M059J (cell line): ENCODE data around the gene ATP6V0A4. TPM values are rescaled to one million over a fixed set of nuclear protein-coding genes. Genes with fewer than 3 reads are reported as not detected.

Experiments
- DNase-seq: peaks from one replicate; pipeline ENCODE4 v3.0.0-alpha.2; 2012; ENCODE audit warnings: low read depth
- total RNA-seq: library from RNA; depleted of rRNA; stranded (reverse); fragments of >200 nt; shearing (Covaris generic); gene quantifications from 2 replicates; pipeline ENCODE4 v1.2.3, GENCODE V29; 2014; rRNA removed

ATP6V0A4 gene
- total RNA-seq, 1 experiment from 2014 or later, result 0.91 TPM

DNA sequence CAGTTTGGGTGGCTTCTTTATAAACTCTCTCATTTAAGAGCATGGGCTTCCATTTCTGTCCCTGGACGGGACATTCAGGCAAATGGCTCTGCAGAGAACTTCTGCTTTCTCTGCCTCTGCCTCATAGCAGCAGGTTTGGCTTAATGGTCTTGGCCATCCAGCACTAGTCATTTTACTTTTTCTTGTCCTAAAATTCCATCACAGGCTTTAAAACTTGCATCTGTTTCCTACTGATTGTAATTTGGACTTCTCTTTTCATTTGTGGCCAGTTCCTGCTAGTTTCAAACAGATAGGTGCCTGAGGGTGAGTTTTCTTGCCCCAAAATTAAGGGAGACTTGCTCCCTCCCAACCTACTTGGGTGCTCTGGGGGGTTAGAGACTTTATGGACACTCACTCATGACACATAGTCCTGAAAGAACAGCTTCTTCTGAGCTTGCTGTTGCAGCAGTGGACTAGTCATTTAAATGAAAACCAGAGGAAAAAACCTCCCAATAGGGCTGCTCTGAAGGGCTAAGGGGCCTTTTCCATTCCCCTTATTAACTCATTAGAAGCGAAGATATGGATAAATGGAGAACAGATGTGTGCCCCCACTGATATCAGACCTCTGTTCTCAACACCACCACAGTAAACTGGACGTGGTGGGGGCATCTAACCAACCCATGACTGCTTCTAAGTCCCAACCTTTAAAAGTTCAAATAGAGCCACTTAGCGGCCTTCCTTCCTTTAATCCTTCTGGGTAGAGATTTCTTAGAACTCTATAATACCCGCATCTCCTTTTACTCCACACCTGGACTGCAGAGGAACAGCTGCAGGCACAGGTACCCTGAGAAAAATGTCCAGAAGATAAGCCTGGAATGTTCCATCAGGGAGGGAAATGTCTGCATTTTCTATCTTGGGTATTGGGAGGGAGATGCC, 135.7 kb downstream of the ATP6V0A4 start:
- no peak for DNase-seq

DNA sequence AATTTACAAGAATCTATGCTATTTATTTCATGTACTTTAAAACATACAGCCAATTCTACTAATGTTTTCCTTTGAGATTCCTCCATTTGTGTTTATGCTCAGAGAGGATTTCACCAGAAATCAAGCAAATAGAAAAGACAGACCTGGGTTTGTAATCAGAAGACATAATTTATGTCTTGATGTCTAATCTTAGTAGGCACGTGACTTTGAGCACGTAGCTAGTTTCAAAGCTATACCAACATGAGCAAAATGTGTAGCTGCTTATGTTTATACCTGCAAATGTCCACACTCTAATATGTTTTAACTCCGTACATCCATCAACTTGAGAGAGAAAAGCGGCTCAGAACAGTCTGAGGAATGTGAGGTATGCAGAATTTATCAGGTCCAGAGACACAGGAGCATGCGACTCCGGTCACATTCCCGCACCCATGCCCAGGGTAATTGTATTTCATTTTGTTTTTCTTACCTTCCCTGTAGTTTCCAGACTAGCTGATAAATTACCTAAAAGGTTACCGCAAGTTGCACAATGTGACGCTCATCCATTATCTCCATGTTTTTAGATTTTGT, 136.8 kb downstream of the ATP6V0A4 start:
- no peak for DNase-seq

DNA sequence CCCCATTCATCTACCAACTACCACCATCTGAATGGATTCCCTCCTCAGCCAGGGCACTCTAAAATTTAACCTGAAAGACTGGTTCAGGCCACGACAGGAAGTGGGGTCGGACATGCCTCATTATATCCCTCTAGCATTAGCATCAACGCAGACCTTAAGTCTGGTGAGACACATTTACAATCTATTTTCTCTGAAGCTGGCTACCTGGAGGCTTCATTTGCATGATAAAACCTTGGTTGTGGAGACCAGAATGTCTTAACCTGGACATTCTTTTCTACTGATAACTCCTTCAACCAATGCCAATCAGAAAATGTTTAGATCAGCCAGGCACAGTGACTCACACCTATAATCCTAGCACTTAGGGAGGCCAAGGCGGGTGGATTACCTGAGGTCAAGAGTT, 139.1 kb downstream of the ATP6V0A4 start:
- DNase-seq, result no peak

DNA sequence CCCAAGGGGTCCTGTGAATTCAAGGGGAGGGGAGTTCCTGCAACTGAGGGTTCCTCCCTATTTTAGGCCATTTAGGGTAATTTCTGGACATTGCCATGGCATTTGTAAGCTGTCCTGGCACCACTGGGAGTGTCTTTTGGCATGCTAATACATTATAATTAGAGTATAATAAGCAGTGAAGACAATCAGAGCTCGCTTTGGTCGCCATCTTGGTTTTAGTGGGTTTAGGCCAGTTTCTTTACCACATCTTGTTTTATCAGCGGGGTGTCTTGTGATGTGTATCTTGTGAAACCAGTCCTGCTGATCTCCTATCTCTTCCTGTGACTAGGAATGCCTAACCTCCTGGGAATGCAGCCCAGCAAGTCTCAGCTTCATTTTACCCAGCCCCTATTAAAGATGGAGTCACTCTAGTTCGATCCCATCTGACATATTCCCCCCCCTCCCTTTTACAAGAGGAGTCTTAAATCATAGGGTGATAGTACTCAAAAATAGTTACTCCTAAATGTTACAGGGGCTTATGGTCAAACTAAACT, 140.1 kb downstream of the ATP6V0A4 start:
- DNase-seq, result peak; percentile 17

DNA sequence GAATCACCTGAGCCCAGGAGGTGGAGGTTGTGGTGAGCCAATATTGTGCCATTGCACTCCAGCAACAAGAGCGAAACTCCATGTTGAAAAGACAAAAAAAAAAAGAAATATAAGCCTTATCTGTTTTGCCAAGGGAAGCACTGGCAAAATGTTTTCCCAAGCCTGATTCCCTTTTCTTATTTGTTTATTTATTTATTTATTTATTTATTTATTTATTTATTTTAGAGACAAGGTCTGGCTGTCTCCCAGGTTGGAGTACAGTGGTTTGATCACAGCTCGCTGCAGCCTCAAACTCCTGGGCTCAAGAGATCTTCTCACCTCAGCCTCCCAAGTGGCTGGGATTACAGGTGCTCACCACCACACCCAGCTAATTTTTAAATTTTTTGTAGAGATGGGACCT, 141.0 kb downstream of the ATP6V0A4 start:
- no peak for DNase-seq

Other genes starting within 250 kb of the ATP6V0A4 start
- not detected in 2 replicates for gene SVOPL, start 96.8 kb downstream of the ATP6V0A4 start, total RNA-seq
- gene TMEM213, start 202 bp downstream of the ATP6V0A4 start, total RNA-seq, result not detected in 2 replicates
- 2.6 and 3.9 TPM in 2 replicates for gene KIAA1549, start 183.2 kb upstream of the ATP6V0A4 start, total RNA-seq
- 0.96 and 4.6 TPM in 2 replicates for gene ZC3HAV1L, start 237.8 kb upstream of the ATP6V0A4 start, total RNA-seq